Vagina (tissue), 2 donors: ENCODE results near the gene AASDHPPT.

ENCODE experiments used
- CTCF ChIP-seq, 3 experiments: fragments of 450-650 bp in 2 of 3; fragments of 200-600 bp in 1 of 3; sonication (generic) in 1 of 3; IDR thresholded peaks; one replicate each; pipeline ENCODE4 v1.5.1; 2017 to 2019; ENCODE audit warnings: antibody characterized with exemption in 3 of 3, mild to moderate bottlenecking in 2 of 3, moderate library complexity in 2 of 3
- POLR2A ChIP-seq, 2 donors: fragments of 450-650 bp; IDR thresholded peaks; one replicate each; pipeline ENCODE4 v1.6.1; 2017; ENCODE audit warnings: antibody characterized with exemption in 2 of 2, mild to moderate bottlenecking in 2 of 2, moderate library complexity in 2 of 2

DNA sequence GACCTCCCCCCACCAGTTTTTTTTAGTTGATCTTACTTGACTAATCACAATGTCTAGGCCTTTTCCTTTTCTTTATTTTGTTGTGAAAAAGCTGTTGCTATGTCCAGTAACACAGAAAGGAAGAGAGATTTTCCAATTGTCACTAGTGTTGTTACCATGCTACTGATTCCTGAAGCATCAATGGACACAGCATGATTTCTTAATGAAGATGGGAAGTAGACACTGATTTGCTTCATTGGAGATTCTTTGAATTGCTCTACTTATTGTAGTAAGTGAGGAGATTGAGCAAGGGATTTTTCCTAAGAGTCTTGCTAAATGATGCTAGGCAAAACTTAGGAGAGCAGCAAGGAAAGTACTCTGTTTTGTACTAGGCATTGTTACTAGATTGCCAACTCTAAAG is 4.6 kb downstream of the AASDHPPT start:
- TF ChIP-seq POLR2A (IDR thresholded peaks at IDR 0.05) (no peak), CTCF (IDR thresholded peaks at IDR 0.05) (no peak)
